Iris pigment epithelial cell (primary cell): ENCODE data around the gene LCE7A.

Experiments used
- DNase-seq: peaks from one replicate; pipeline ENCODE4 v3.0.0-alpha.2; 2011; ENCODE audit warnings: low read depth

Gene LCE7A

GRCh38 chr1:152880316-152880715, 20.5 kb downstream of the LCE7A start:
- DNase-seq = no peak

- no peak for DNase-seq
These were observed 21.1 kb downstream of the LCE7A start for GRCh38 chr1:152880907-152881306.

- no peak for DNase-seq
These were observed 24.3 kb downstream of the LCE7A start for GRCh38 chr1:152884085-152884484.

- DNase-seq = no peak
These were observed 24.7 kb downstream of the LCE7A start for GRCh38 chr1:152884506-152884905.

- no peak for DNase-seq
These were observed 25.3 kb downstream of the LCE7A start for GRCh38 chr1:152884966-152885624.

- DNase-seq = no peak
These were observed 26.3 kb downstream of the LCE7A start for GRCh38 chr1:152886085-152886484.

GRCh38 chr1:152886758-152887409, 27.1 kb downstream of the LCE7A start:
- no peak for DNase-seq

GRCh38 chr1:152888126-152888525, 28.3 kb downstream of the LCE7A start:
- DNase-seq = no peak

- no peak for DNase-seq
These were observed 39.2 kb downstream of the LCE7A start for GRCh38 chr1:152899027-152899426.

GRCh38 chr1:152899883-152900282, 40.1 kb downstream of the LCE7A start:
- DNase-seq = no peak

- no peak for DNase-seq
These were observed 41.8 kb downstream of the LCE7A start for GRCh38 chr1:152901631-152902030.

GRCh38 chr1:152902636-152903035, 42.8 kb downstream of the LCE7A start:
- no peak for DNase-seq

GRCh38 chr1:152904688-152905440, 45.1 kb downstream of the LCE7A start:
- no peak for DNase-seq

- no peak for DNase-seq
These were observed 46.3 kb downstream of the LCE7A start for GRCh38 chr1:152906023-152906565.

GRCh38 chr1:152907686-152908601, 48.1 kb downstream of the LCE7A start, which contains the start of gene IVL:
Gene IVL (plus strand): TSS chr1:152908546. CDS start chr1:152909798, 1,252 bp downstream.
- DNase-seq = no peak

GRCh38 chr1:152909206-152909605, 49.4 kb downstream of the LCE7A start:
- DNase-seq = no peak
